UCSD-AML1 (cell line): ENCODE data around the gene METTL26.

Experiments
- DNase-seq: peaks from one replicate; lab custom pipeline; 2025; ENCODE audit not compliant: unreplicated experiment; lab: John Stamatoyannopoulos, UW

Gene METTL26

GRCh38 chr16:636206-637080, at the start of gene METTL26:
Gene METTL26, minus strand, starts transcription at chr16:636305. Its CDS starts 15 bp downstream, at chr16:636290.
- DNase-seq, result peak; percentile 94

GRCh38 chr16:684961-685696, 49.0 kb upstream of the METTL26 start:
- no peak for DNase-seq

- peak; percentile 93 for DNase-seq
These were observed 48.1 kb upstream of the METTL26 start, which contains the start of gene JMJD8 for GRCh38 chr16:684071-684794. Gene JMJD8, minus strand, starts transcription at chr16:684334. Its CDS starts 15 bp downstream, at chr16:684319.

GRCh38 chr16:683396-684070, 47.4 kb upstream of the METTL26 start:
- DNase-seq, result no peak

GRCh38 chr16:682493-683395, 46.6 kb upstream of the METTL26 start:
- no peak for DNase-seq

GRCh38 chr16:681746-682427, 45.8 kb upstream of the METTL26 start:
- no peak for DNase-seq

GRCh38 chr16:680967-681745, 45.1 kb upstream of the METTL26 start:
- DNase-seq, result peak; percentile 50

GRCh38 chr16:680625-680945, 44.5 kb upstream of the METTL26 start:
- DNase-seq, result no peak

- DNase-seq, result peak; percentile 91
These were observed 43.9 kb upstream of the METTL26 start, which contains the start of gene STUB1 for GRCh38 chr16:679814-680624. Gene STUB1, plus strand, starts transcription at chr16:680410. Its CDS starts 116 bp downstream, at chr16:680526.

- peak; percentile 77 for DNase-seq
These were observed 43.0 kb upstream of the METTL26 start for GRCh38 chr16:678858-679813.

GRCh38 chr16:678209-678857, 42.2 kb upstream of the METTL26 start:
- no peak for DNase-seq

- DNase-seq, result no peak
These were observed 41.4 kb upstream of the METTL26 start for GRCh38 chr16:677316-678190.

- DNase-seq, result no peak
These were observed 40.8 kb upstream of the METTL26 start for GRCh38 chr16:676913-677312.

GRCh38 chr16:676565-676902, 40.4 kb upstream of the METTL26 start:
- DNase-seq, result no peak

GRCh38 chr16:675884-676564, 39.9 kb upstream of the METTL26 start:
- no peak for DNase-seq
